ENCODE data around the gene CAMKMT. TPM values are rescaled to one million over a fixed set of nuclear protein-coding genes. Genes with fewer than 3 reads are reported as not detected.

CAMKMT gene
- 10 to 100 TPM in 1 of 2 donors, 1 to 10 TPM in 1; 8.3 to 17.5 TPM for total RNA-seq
- 10 to 100 TPM in 5 of 6 donors, 1 to 10 TPM in 1; 9.9 to 15.8 (median 11.5) TPM for polyA plus RNA-seq (ENCODE audit: insufficient read length in 6 of 6)
- long read RNA-seq, donor 1, partial matches to known transcripts = 0 of 1 reads
- long read RNA-seq, donor 1, other reads (novel, unspliced or antisense) = 0 of 1 reads
- long read RNA-seq, donor 2, partial matches to known transcripts = 5 of 8 reads
- long read RNA-seq, donor 2, other reads (novel, unspliced or antisense) = 0 of 8 reads
- long read RNA-seq, donor 3, partial matches to known transcripts = 0 of 3 reads
- long read RNA-seq, donor 3, other reads (novel, unspliced or antisense) = 0 of 3 reads
- long read RNA-seq, donor 4, partial matches to known transcripts = 0 of 1 reads
- long read RNA-seq, donor 4, other reads (novel, unspliced or antisense) = 1 of 1 reads
- long read RNA-seq, donor 5, partial matches to known transcripts = 0 of 4 reads
- long read RNA-seq, donor 5, other reads (novel, unspliced or antisense) = 0 of 4 reads
- long read RNA-seq, donor 6, transcript CAMKMT-210 (8 exons, 594 nt) = major isoform, 5 of 5 reads
- long read RNA-seq, donor 6, partial matches to known transcripts = 0 of 5 reads
- long read RNA-seq, donor 6, other reads (novel, unspliced or antisense) = 0 of 5 reads
- long read RNA-seq, donor 7 = 0 reads
- long read RNA-seq, donor 8, partial matches to known transcripts = 0 of 2 reads
- long read RNA-seq, donor 8, other reads (novel, unspliced or antisense) = 0 of 2 reads
- long read RNA-seq, donor 9 = 0 reads
- long read RNA-seq, donor 10, partial matches to known transcripts = 1 of 6 reads
- long read RNA-seq, donor 10, other reads (novel, unspliced or antisense) = 3 of 6 reads
- long read RNA-seq, donor 11, partial matches to known transcripts = 7 of 10 reads
- long read RNA-seq, donor 11, other reads (novel, unspliced or antisense) = 0 of 10 reads
- long read RNA-seq, donor 12, partial matches to known transcripts = 0 of 2 reads
- long read RNA-seq, donor 12, other reads (novel, unspliced or antisense) = 0 of 2 reads

DNA sequence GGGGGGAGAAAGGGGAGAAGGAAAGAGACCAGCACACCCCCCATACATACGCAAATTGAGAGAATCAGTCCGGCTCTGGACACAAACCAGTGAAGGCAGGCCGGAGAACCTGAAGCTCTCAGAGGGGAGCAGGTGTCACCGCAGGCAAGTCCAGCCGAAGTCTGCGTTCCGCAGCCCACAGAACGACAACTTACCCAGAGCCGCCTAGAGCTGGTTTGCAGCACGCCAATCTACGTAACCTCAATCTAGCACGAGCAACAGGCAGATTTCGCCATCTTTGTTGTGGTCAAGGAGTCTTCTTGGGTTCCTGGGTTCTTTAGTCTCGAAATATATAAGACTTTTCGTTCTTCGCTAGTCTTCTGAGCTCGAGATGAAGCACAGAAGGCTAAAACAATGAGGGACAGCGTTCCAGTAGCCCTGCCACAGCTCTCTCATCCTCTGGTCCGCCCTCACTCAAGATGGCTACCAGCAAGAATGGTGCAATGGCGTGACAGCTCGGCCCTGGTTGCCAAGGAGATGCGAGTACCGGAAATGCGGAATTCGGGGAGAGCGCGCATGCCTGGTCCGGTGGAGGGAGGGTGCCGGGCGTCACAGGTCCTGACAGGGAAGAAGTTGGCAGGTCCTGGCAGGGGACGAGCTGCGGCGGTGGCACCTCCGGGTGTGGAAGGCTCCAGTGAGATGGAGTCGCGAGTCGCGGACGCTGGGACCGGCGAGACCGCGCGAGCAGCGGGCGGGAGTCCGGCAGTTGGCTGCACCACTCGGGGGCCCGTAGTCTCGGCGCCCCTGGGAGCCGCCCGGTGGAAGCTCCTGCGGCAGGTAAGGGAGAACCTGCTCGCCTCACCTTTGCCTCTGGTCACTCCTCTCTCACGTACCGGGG is at the start of gene CAMKMT, which contains the start of gene PREPL:
TSS of gene CAMKMT (plus strand) at position 618 of the 877 bp plus-strand sequence.
TSS of gene PREPL (minus strand) at position 165 of the 877 bp plus-strand sequence. CDS start 15,152 bp downstream, outside the sequence.
- TF ChIP-seq, protein P1, sequence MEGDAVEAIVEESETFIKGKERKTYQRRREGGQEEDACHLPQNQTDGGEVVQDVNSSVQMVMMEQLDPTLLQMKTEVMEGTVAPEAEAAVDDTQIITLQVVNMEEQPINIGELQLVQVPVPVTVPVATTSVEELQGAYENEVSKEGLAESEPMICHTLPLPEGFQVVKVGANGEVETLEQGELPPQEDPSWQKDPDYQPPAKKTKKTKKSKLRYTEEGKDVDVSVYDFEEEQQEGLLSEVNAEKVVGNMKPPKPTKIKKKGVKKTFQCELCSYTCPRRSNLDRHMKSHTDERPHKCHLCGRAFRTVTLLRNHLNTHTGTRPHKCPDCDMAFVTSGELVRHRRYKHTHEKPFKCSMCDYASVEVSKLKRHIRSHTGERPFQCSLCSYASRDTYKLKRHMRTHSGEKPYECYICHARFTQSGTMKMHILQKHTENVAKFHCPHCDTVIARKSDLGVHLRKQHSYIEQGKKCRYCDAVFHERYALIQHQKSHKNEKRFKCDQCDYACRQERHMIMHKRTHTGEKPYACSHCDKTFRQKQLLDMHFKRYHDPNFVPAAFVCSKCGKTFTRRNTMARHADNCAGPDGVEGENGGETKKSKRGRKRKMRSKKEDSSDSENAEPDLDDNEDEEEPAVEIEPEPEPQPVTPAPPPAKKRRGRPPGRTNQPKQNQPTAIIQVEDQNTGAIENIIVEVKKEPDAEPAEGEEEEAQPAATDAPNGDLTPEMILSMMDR (IDR thresholded peaks at IDR 0.05) = no peak
- no peaks in the 10 kb centered on the region for H3K27me3 ChIP-seq
- H3K27ac ChIP-seq = peak within 1 kb of the TSS; percentile 97
- H3K36me3 ChIP-seq = no peaks in the 10 kb centered on the region
- DNase-seq (peak; percentile 98 to 99 (median 98)), ATAC-seq (peak; percentile 97)
- intact Hi-C loops (cut with DNase I) = no loop called here
- H3K9me3 ChIP-seq = no peaks in the 10 kb centered on the region
- H3K4me3 ChIP-seq = peak within 1 kb of the TSS; percentile 77 to 95
- peaks cover 15 to 42% of the 10 kb centered on the region in 2 donors for H3K4me1 ChIP-seq

DNA sequence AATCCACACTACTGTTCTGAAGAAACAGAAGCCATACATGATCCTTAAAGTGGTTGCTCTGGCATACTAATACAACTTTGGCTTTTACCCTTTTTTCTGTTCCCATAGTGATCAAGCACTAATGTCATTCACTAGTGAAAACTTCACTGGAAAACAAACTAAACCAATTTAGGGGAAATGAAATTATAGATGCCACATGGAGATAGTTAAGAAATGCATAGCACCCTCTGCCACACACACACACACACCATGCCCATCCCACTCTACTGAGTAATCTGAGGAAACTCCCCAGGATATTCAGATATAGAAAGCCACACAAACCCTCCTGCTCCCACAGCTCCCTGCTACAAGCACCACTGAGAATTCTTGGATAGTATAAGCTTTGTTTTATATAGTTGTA is 47.4 kb upstream of the CAMKMT start:
- H3K27me3 ChIP-seq = no peaks in the 10 kb centered on the region
- TF ChIP-seq, protein P1 (IDR thresholded peaks at IDR 0.05) = no peak
- H3K4me3 ChIP-seq = no peak overlapping the region
- ATAC-seq (no peak), DNase-seq (no peak)
- H3K4me1 ChIP-seq = no peaks in the 10 kb centered on the region
- peaks cover 0 to 58% of the 10 kb centered on the region in 2 donors for H3K36me3 ChIP-seq
- no peak overlapping the region for H3K27ac ChIP-seq
- intact Hi-C loops (cut with DNase I) = no loop called here
- peaks cover 8 to 30% of the 10 kb centered on the region in 2 donors for H3K9me3 ChIP-seq

DNA sequence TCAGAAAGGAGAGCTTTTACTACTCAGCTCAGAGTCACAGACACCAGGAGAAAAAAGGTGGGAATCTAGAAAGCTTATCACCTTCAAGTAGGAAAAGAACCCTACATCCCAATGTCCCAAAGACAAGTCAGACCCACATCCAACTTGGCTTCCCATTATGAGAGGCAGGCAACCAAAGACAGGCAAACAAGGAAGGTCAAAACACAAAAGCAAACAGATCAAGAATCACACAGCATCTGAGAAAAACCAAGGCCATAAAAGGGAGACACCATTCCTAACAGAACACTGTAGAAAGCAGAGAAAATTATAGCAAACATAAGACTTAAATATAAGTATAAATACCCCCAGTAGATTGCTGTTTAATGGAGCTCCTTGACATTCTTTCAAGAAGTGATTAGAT is 45.8 kb upstream of the CAMKMT start:
- H3K4me1 ChIP-seq = no peaks in the 10 kb centered on the region
- H3K27me3 ChIP-seq = no peaks in the 10 kb centered on the region
- H3K4me3 ChIP-seq = no peak overlapping the region
- H3K27ac ChIP-seq = no peak overlapping the region
- H3K9me3 ChIP-seq = peaks cover under 1 to 14% of the 10 kb centered on the region in 2 donors
- ATAC-seq (no peak), DNase-seq (no peak)
- TF ChIP-seq, protein P1 (IDR thresholded peaks at IDR 0.05) = no peak
- intact Hi-C loops (cut with DNase I) = no loop called here
- peaks cover 0 to 71% of the 10 kb centered on the region in 2 donors for H3K36me3 ChIP-seq

DNA sequence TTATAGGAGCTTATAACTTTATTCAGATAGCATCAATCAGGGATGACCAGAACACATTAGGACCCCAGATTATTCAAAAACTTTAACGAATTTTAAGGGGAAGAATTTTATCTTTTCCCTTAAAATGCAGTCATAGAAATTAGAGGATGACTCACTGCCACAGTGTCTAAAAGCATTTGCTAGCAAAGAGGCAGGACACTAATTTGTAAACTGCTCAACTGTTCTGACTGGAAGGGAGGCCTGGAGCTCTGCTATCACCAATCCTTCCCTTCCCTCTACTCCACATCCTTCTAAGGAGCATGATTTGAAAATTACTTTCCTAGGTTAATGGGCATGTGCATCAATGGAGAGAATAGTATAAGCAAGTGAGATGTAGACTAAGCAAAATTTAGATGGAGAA is 40.9 kb upstream of the CAMKMT start:
- Histone ChIP-seq H3K4me1 (no peaks in the 10 kb centered on the region), H3K27ac (no peak overlapping the region), H3K27me3 (no peaks in the 10 kb centered on the region), H3K9me3 (no peaks in the 10 kb centered on the region), H3K4me3 (no peak overlapping the region), H3K36me3 (peaks cover 0 to 75% of the 10 kb centered on the region in 2 donors)
- ATAC-seq (no peak), DNase-seq (no peak)
- intact Hi-C loops (cut with DNase I) = no loop called here
- TF ChIP-seq, protein P1 (IDR thresholded peaks at IDR 0.05) = no peak
